Measurements from ENCODE around the gene SLC44A1. TPM values are rescaled to one million over a fixed set of nuclear protein-coding genes. Genes with fewer than 3 reads are reported as not detected.

SLC44A1 gene
- total and polyA plus RNA-seq, 8 donors = 58.0 to 79.8 (median 73.9) TPM

GRCh38 chr9:105425816-105426433, 181.5 kb downstream of the SLC44A1 start:
- intact Hi-C loops (cut with DNase I) = no loop called here
- ATAC-seq (peak; percentile 52), DNase-seq (no peak)
- Histone ChIP-seq H3K36me3 (no peaks in the 10 kb centered on the region), H3K27ac (no peak overlapping the region), H3K27me3 (no peaks in the 10 kb centered on the region), H3K4me1 (no peaks in the 10 kb centered on the region), H3K9me3 (no peaks in the 10 kb centered on the region), H3K4me3 (no peak overlapping the region)
- TF ChIP-seq CTCF (IDR thresholded peaks at IDR 0.05) = peak in 1 of 2 donors; percentile 18

- no peak for DNase-seq
Observed at GRCh38 chr9:105426657-105427056, 182.2 kb downstream of the SLC44A1 start.

GRCh38 chr9:105431424-105432246, 187.2 kb downstream of the SLC44A1 start:
- DNase-seq = no peak
- no peaks in the 10 kb centered on the region for H3K36me3 ChIP-seq
- TF ChIP-seq CTCF (IDR thresholded peaks at IDR 0.05) = no peak
- H3K4me3 ChIP-seq = no peak overlapping the region
- no peaks in the 10 kb centered on the region for H3K27me3 ChIP-seq
- intact Hi-C loops (cut with DNase I) = no loop called here
- no peaks in the 10 kb centered on the region for H3K4me1 ChIP-seq
- ATAC-seq = no peak
- no peak overlapping the region for H3K27ac ChIP-seq
- no peaks in the 10 kb centered on the region for H3K9me3 ChIP-seq

More at GRCh38 chr9:105426657-105427056, 182.2 kb downstream of the SLC44A1 start:
- no peaks in the 10 kb centered on the region for H3K4me1 ChIP-seq
- no peak for TF ChIP-seq CTCF (IDR thresholded peaks at IDR 0.05)
- intact Hi-C loops (cut with DNase I) = no loop called here
- no peaks in the 10 kb centered on the region for H3K9me3 ChIP-seq
- no peaks in the 10 kb centered on the region for H3K27me3 ChIP-seq
- H3K4me3 ChIP-seq = no peak overlapping the region
- no peak for ATAC-seq
- no peaks in the 10 kb centered on the region for H3K36me3 ChIP-seq
- no peak overlapping the region for H3K27ac ChIP-seq

GRCh38 chr9:105432247-105432842, 187.9 kb downstream of the SLC44A1 start:
- TF ChIP-seq CTCF (IDR thresholded peaks at IDR 0.05) = no peak
- Histone ChIP-seq H3K27me3 (no peaks in the 10 kb centered on the region), H3K36me3 (no peaks in the 10 kb centered on the region), H3K4me1 (no peaks in the 10 kb centered on the region), H3K9me3 (no peaks in the 10 kb centered on the region), H3K27ac (no peak overlapping the region), H3K4me3 (no peak overlapping the region)
- intact Hi-C loops (cut with DNase I) = no loop called here
- ATAC-seq (no peak), DNase-seq (no peak)

GRCh38 chr9:105435453-105435852, 191.0 kb downstream of the SLC44A1 start:
- Histone ChIP-seq H3K4me1 (no peaks in the 10 kb centered on the region), H3K9me3 (no peaks in the 10 kb centered on the region), H3K27ac (no peak overlapping the region), H3K27me3 (no peaks in the 10 kb centered on the region), H3K36me3 (no peaks in the 10 kb centered on the region), H3K4me3 (no peak overlapping the region)
- ATAC-seq = no peak
- intact Hi-C loops (cut with DNase I) = no loop called here
- TF ChIP-seq CTCF (IDR thresholded peaks at IDR 0.05) = no peak
- no peak for DNase-seq

Measured in left lung (tissue), 10 donors.